Endothelial cell of umbilical vein (primary cell): ENCODE results near the gene PACRGL. TPM values are rescaled to one million over a fixed set of nuclear protein-coding genes. Genes with fewer than 3 reads are reported as not detected.

Experiments used
- BruUV-seq: library from RNA; stranded (reverse); fragments of 400-500 nt; replicated peaks from 2 replicates; lab custom pipeline; 2021; lab: Mats Ljungman, UMichigan
- CTCF ChIA-PET: fragments of 300-600, 350-600 bp; sonication (Branson Sonifier 250); formaldehyde crosslinking; loops from one replicate; lab custom pipeline; 2021; ENCODE audit warnings: antibody characterized with exemption, inconsistent platforms; lab: Charles Lee
- POLR2A ChIA-PET: fragments of 300-600, 350-600 bp; sonication (Branson Sonifier 250); formaldehyde crosslinking; loops from one replicate; lab custom pipeline; 2021; ENCODE audit warnings: antibody characterized with exemption, inconsistent platforms; lab: Charles Lee
- DNase-seq: peaks from one replicate; pipeline ENCODE4 v3.0.0-alpha.2; 2011; ENCODE audit warnings: low read depth, low spot score
- FAIRE-seq: peaks from 2 replicates; lab custom pipeline; 2011; peaks lifted over from hg19 to GRCh38; lab: Jason Lieb, UNC
- H2AFZ ChIP-seq: 2 replicates; pipeline ENCODE4 v1.6.0; 2012; ENCODE audit warnings: low read depth, low read length, control low read depth, inconsistent platforms
- H3K27ac ChIP-seq: 2 replicates; pipeline ENCODE4 v1.5.1; 2011; ENCODE audit warnings: low read depth, mild to moderate bottlenecking, control low read depth, low read length, moderate library complexity; ENCODE audit not compliant: insufficient read depth
- H3K27me3 ChIP-seq, 2 experiments: 2 replicates each; pipeline versions ENCODE4 v1.6.0 to v1.6.1; 2011; ENCODE audit warnings: low read length in 2 of 2, mixed read lengths in 1 of 2; ENCODE audit not compliant: control insufficient read depth in 2 of 2, insufficient read depth in 2 of 2
- H3K36me3 ChIP-seq, 2 experiments: 2 replicates in 1 of 2; 3 replicates in 1 of 2; pipeline ENCODE4 v1.5.1; 2011; ENCODE audit warnings: low read length in 2 of 2, mild to moderate bottlenecking in 1 of 2, moderate library complexity in 1 of 2; ENCODE audit not compliant: control insufficient read depth in 2 of 2, insufficient read depth in 2 of 2; ENCODE audit errors: extremely low read depth in 1 of 2
- H3K4me1 ChIP-seq: 3 replicates; pipeline ENCODE4 v1.5.1; 2011; ENCODE audit warnings: mild to moderate bottlenecking, low read length; ENCODE audit not compliant: control insufficient read depth, insufficient read depth; ENCODE audit errors: extremely low read depth
- H3K4me2 ChIP-seq: 2 replicates; pipeline ENCODE4 v1.6.1; 2011; ENCODE audit warnings: low read length, control low read depth, mixed read lengths; ENCODE audit not compliant: insufficient read depth
- H3K4me3 ChIP-seq, 3 experiments: fragments of 200-600 bp in 1 of 3; sonication (generic), shearing (Covaris generic) in 1 of 3; replicated peaks in 1 of 3; 2 replicates each; pipeline ENCODE4 v1.5.1; 2011 to 2016; ENCODE audit warnings: control low read depth in 3 of 3, low read length in 3 of 3, mild to moderate bottlenecking in 2 of 3, inconsistent platforms in 1 of 3, low read depth in 1 of 3, moderate library complexity in 1 of 3; ENCODE audit not compliant: insufficient read depth in 1 of 3
- H3K79me2 ChIP-seq: 2 replicates; pipeline ENCODE4 v1.6.0; 2012; ENCODE audit warnings: low read length, inconsistent platforms; ENCODE audit not compliant: control insufficient read depth, insufficient read depth
- H3K9ac ChIP-seq: replicated peaks from 2 replicates; pipeline ENCODE3; 2011; ENCODE audit warnings: low read length, control low read depth; ENCODE audit not compliant: insufficient read depth; ENCODE audit errors: extremely low read depth
- H3K9me1 ChIP-seq: replicated peaks from 3 replicates; pipeline ENCODE4 v1.6.0; 2011; ENCODE audit warnings: mild to moderate bottlenecking, low read length; ENCODE audit not compliant: control insufficient read depth, insufficient read depth; ENCODE audit errors: extremely low read depth
- H3K9me3 ChIP-seq: replicated peaks from 2 replicates; pipeline ENCODE4 v1.5.1; 2012; ENCODE audit warnings: low read length, inconsistent platforms; ENCODE audit not compliant: control insufficient read depth, insufficient read depth
- H4K20me1 ChIP-seq: replicated peaks from 2 replicates; pipeline ENCODE3; 2011; ENCODE audit warnings: mild to moderate bottlenecking, low read length; ENCODE audit not compliant: control insufficient read depth, insufficient read depth; ENCODE audit errors: extremely low read depth
- EZH2 ChIP-seq: IDR thresholded peaks from 2 replicates; pipeline ENCODE4 v1.6.1; 2012; ENCODE audit warnings: borderline replicate concordance, low read depth, mild to moderate bottlenecking, moderate library complexity, low read length, inconsistent platforms; ENCODE audit not compliant: severe bottlenecking
- FOS ChIP-seq: IDR thresholded peaks from 2 replicates; pipeline ENCODE4 v1.6.1; 2011; ENCODE audit warnings: mild to moderate bottlenecking, low read length, moderate library complexity, borderline replicate concordance; ENCODE audit not compliant: insufficient read depth
- GATA2 ChIP-seq: IDR thresholded peaks from 2 replicates; pipeline ENCODE4 v1.7.0; 2011; ENCODE audit warnings: low read depth, mild to moderate bottlenecking, moderate library complexity, mixed read lengths, low read length; ENCODE audit not compliant: insufficient read length, insufficient read depth
- JUN ChIP-seq: IDR thresholded peaks from 2 replicates; pipeline ENCODE4 v1.6.1; 2011; ENCODE audit warnings: borderline replicate concordance, low read depth; ENCODE audit not compliant: insufficient read length, insufficient read depth
- MYC ChIP-seq: IDR thresholded peaks from one replicate; pipeline ENCODE4 v1.6.1; 2011; ENCODE audit warnings: mild to moderate bottlenecking, low read depth, low read length
- POLR2A ChIP-seq: IDR thresholded peaks from 2 replicates; pipeline ENCODE4 v1.6.1; 2012; ENCODE audit warnings: low read depth, mild to moderate bottlenecking, control low read depth, low read length
- POLR2AphosphoS5 ChIP-seq: IDR thresholded peaks from 2 replicates; pipeline ENCODE4 v1.6.1; 2012; ENCODE audit warnings: low read depth, mild to moderate bottlenecking, control low read depth, low read length, moderate library complexity; ENCODE audit not compliant: insufficient read depth
- dilution Hi-C: fragments of 300-500 bp; cut with MboI; formaldehyde crosslinking; loops from one replicate; pipeline ENCODE4 v1.15.0; 2019; ENCODE audit warnings: low sequenced_read_pairs; ENCODE audit not compliant: extremely low pct_ligation_motif_present
- intact Hi-C: fragments of 100-400 bp; cut with micrococcal nuclease; formaldehyde crosslinking; loops from one replicate; pipeline ENCODE4 v1.10.0; 2022
- polyA plus RNA-seq, 4 experiments: library from polyadenylated mRNA; depleted of rRNA in 3 of 4; stranded (reverse) in 3 of 4; unstranded in 1 of 4; fragments of >200 nt; gene quantifications; 2 replicates each; pipeline versions ENCODE4 v1.2.1 to v1.2.3, GENCODE V29; 2011 to 2012; ENCODE audit warnings: missing spikeins in 1 of 4
- total RNA-seq: library from RNA; stranded (reverse); gene quantifications from 2 replicates; pipeline ENCODE4 v1.2.3, GENCODE V29; 2021
- TF ChIP-seq, protein P1 (sequence below): IDR thresholded peaks from 2 replicates; pipeline ENCODE4 v1.6.1; 2011; ENCODE audit not compliant: insufficient read depth, insufficient read length
- TF ChIP-seq, protein P2 (sequence below), 2 donors: IDR thresholded peaks; 1 replicate in 1 of 2; 2 replicates in 1 of 2; pipeline ENCODE4 v1.5.1; 2011; ENCODE audit warnings: low read length in 2 of 2, mild to moderate bottlenecking in 2 of 2, moderate library complexity in 2 of 2, control low read depth in 1 of 2, inconsistent platforms in 1 of 2, low read depth in 1 of 2; ENCODE audit not compliant: insufficient read depth in 1 of 2; ENCODE audit errors: extremely low read depth in 1 of 2

PACRGL gene
- total and polyA plus RNA-seq, 2 donors (not counting 3 experiments of a cell fraction or from before 2014, with no cell fraction given) = 9.2 to 19.2 TPM

DNA sequence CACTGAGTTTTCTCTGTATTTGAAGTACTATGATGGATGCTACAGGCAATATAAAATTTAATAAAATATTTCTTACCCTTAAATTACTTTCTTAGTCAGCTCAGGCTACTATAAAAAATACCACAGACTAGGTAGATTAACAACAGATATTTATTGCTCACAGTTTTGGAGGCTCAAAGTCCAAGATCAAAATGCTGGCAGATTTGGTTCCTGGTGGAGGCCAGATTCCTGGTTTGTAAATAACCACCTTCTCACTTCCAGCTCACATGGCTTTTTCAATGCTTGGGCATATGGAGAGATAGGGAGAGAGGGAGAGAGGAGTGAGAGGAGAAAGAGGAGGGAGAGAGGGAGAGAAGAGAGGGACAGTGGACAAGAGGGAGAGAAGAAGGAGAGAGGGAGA lies 24.5 kb upstream of the PACRGL start:
- Histone ChIP-seq H3K79me2 (no peaks in the 10 kb centered on the region), H3K27me3 (peaks cover 6 to 23% of the 10 kb centered on the region in 2 experiments), H3K9ac (no peak overlapping the region), H4K20me1 (no peaks in the 10 kb centered on the region), H2AFZ (no peak overlapping the region), H3K9me1 (no peaks in the 10 kb centered on the region), H3K36me3 (no peaks in the 10 kb centered on the region), H3K9me3 (no peaks in the 10 kb centered on the region), H3K4me1 (no peaks in the 10 kb centered on the region), H3K27ac (no peak overlapping the region), H3K4me2 (no peak overlapping the region), H3K4me3 (no peak overlapping the region)
- TF ChIP-seq EZH2 = no peak
- TF ChIP-seq POLR2AphosphoS5 = no peak
- TF ChIP-seq, protein P1, sequence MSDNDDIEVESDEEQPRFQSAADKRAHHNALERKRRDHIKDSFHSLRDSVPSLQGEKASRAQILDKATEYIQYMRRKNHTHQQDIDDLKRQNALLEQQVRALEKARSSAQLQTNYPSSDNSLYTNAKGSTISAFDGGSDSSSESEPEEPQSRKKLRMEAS = no peak
- no peak for TF ChIP-seq POLR2A
- no peak for TF ChIP-seq MYC
- no peak for TF ChIP-seq GATA2
- TF ChIP-seq, protein P2, sequence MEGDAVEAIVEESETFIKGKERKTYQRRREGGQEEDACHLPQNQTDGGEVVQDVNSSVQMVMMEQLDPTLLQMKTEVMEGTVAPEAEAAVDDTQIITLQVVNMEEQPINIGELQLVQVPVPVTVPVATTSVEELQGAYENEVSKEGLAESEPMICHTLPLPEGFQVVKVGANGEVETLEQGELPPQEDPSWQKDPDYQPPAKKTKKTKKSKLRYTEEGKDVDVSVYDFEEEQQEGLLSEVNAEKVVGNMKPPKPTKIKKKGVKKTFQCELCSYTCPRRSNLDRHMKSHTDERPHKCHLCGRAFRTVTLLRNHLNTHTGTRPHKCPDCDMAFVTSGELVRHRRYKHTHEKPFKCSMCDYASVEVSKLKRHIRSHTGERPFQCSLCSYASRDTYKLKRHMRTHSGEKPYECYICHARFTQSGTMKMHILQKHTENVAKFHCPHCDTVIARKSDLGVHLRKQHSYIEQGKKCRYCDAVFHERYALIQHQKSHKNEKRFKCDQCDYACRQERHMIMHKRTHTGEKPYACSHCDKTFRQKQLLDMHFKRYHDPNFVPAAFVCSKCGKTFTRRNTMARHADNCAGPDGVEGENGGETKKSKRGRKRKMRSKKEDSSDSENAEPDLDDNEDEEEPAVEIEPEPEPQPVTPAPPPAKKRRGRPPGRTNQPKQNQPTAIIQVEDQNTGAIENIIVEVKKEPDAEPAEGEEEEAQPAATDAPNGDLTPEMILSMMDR (IDR thresholded peaks at IDR 0.05; ENCODE audit: extremely low read depth in 1 of 2, insufficient read depth in 1 of 2, low read depth in 1 of 2, low read length in 2 of 2) = no peak
- no peak for TF ChIP-seq JUN
- no peak for TF ChIP-seq FOS
- FAIRE-seq (no peak), DNase-seq (no peak)
- POLR2A ChIA-PET = no interaction called here
- CTCF ChIA-PET = interaction anchor here (0.6 to 1.2 kb wide), 6 partner anchors 9 to 365 kb away, joined by 3 to 10 read pairs (median 3); no protein-coding TSS in a partner anchor
- dilution Hi-C loops = loop anchor here (25.0 kb wide), 1 partner anchor 263 kb away; no protein-coding TSS in a partner anchor
- intact Hi-C loops = no loop called here
- no TSS peak for BruUV-seq
